T-cell (primary cell): ENCODE data around the gene DNPH1. TPM values are rescaled to one million over a fixed set of nuclear protein-coding genes. Genes with fewer than 3 reads are reported as not detected.

Source experiments
- ATAC-seq, 4 experiments: fragments of 200-7000 bp in 3 of 4; fragments of 150-1000 bp in 1 of 4; cut with Tn5 transposase; replicated peaks in 1 of 4; 1 replicate in 3 of 4; 2 replicates in 1 of 4; pipeline ENCODE4 v1.10.0; 2021; ENCODE audit warnings: moderate library complexity in 3 of 4, mild to moderate bottlenecking in 2 of 4, moderate number of reproducible peaks in 1 of 4
- CTCF ChIA-PET, 2 donors: fragments of 300-600 bp; sonication (Branson Sonifier 250); formaldehyde crosslinking; loops; one replicate each; lab custom pipeline; 2022; ENCODE audit warnings: antibody characterized with exemption in 2 of 2; lab: Charles Lee
- POLR2A ChIA-PET, 2 donors: fragments of 300-600 bp; sonication (Branson Sonifier 250); formaldehyde crosslinking; loops; one replicate each; lab custom pipeline; 2022; ENCODE audit warnings: antibody characterized with exemption in 2 of 2; lab: Charles Lee
- DNase-seq, 35 experiments: peaks; one replicate each; pipeline versions ENCODE4 v3.0.0 to v3.0.0-alpha.2; 2013 to 2023
- H3K27ac ChIP-seq: one replicate; pipeline ENCODE4 v1.5.1; 2013; ENCODE audit warnings: low read length
- H3K27me3 ChIP-seq, 2 experiments: replicated peaks in 1 of 2; 1 replicate in 1 of 2; 2 replicates in 1 of 2; pipeline versions ENCODE4 v1.6.1 to v1.7.0; 2013; ENCODE audit warnings: low read length in 1 of 2, mixed read lengths in 1 of 2; ENCODE audit not compliant: control insufficient read depth in 2 of 2, insufficient read depth in 2 of 2; ENCODE audit errors: extremely low read depth in 1 of 2
- H3K36me3 ChIP-seq, 2 donors: 1 replicate in 1 of 2; 2 replicates in 1 of 2; pipeline versions ENCODE4 v1.6.1 to v1.7.0; 2013; ENCODE audit warnings: low read length in 1 of 2; ENCODE audit not compliant: control insufficient read depth in 2 of 2, insufficient read depth in 1 of 2; ENCODE audit errors: extremely low read depth in 1 of 2
- H3K4me1 ChIP-seq, 2 experiments: 1 replicate in 1 of 2; 2 replicates in 1 of 2; pipeline versions ENCODE4 v1.6.1 to v1.7.0; 2013; ENCODE audit warnings: low read length in 2 of 2, mixed read lengths in 1 of 2; ENCODE audit not compliant: insufficient read depth in 2 of 2, control insufficient read depth in 1 of 2; ENCODE audit errors: extremely low read depth in 1 of 2
- H3K4me3 ChIP-seq, 2 donors: 1 replicate in 1 of 2; 2 replicates in 1 of 2; pipeline versions ENCODE4 v1.5.1 to v1.7.0; 2013; ENCODE audit warnings: mild to moderate bottlenecking in 2 of 2, low read length in 1 of 2, moderate library complexity in 1 of 2; ENCODE audit not compliant: control insufficient read depth in 1 of 2; ENCODE audit errors: extremely low read depth in 1 of 2
- H3K9me3 ChIP-seq: 2 replicates; pipeline ENCODE4 v1.7.0; 2013
- H3K27ac Mint-ChIP-seq, 2 donors: one replicate each; pipeline ENCODE4 v1.8.0; 2020 to 2021; ENCODE audit warnings: mild to moderate bottlenecking in 2 of 2, mixed read lengths in 2 of 2
- H3K27me3 Mint-ChIP-seq, 2 donors: one replicate each; pipeline ENCODE4 v1.8.0; 2021 to 2022; ENCODE audit warnings: mixed read lengths in 2 of 2
- H3K36me3 Mint-ChIP-seq: one replicate; pipeline ENCODE4 v1.8.0; 2021; ENCODE audit warnings: mixed read lengths
- H3K4me1 Mint-ChIP-seq, 3 donors: one replicate each; pipeline ENCODE4 v1.8.0; 2020 to 2022; ENCODE audit warnings: mixed read lengths in 3 of 3, mild to moderate bottlenecking in 1 of 3
- H3K4me3 Mint-ChIP-seq, 3 donors: one replicate each; pipeline ENCODE4 v1.8.0; 2020 to 2022; ENCODE audit warnings: mild to moderate bottlenecking in 3 of 3, mixed read lengths in 3 of 3, moderate library complexity in 3 of 3
- H3K9me3 Mint-ChIP-seq, 3 donors: one replicate each; pipeline ENCODE4 v1.8.0; 2020 to 2022; ENCODE audit warnings: mixed read lengths in 3 of 3
- WGBS: methylation state at CpG from one replicate; pipeline ENCODE4 v1.1.5; 2013; ENCODE audit warnings: missing lambda C conversion rate; ENCODE audit not compliant: insufficient coverage; 5-methylcytosine and 5-hydroxymethylcytosine counted together
- total RNA-seq, 35 experiments: library from RNA in 6 of 35; stranded (reverse) in 6 of 35; fragments of 120-200 nt in 1 of 35; gene quantifications; one replicate each; pipeline versions ENCODE4 v1.2.1 to v1.2.4 and lab custom pipeline; 2013 to 2026

The DNPH1 gene
- total RNA-seq, 5 donors from 2014 or later (not counting 1 experiment from before 2014, with no cell fraction given), result 28.5 to 76.1 (median 57.5) TPM

DNA sequence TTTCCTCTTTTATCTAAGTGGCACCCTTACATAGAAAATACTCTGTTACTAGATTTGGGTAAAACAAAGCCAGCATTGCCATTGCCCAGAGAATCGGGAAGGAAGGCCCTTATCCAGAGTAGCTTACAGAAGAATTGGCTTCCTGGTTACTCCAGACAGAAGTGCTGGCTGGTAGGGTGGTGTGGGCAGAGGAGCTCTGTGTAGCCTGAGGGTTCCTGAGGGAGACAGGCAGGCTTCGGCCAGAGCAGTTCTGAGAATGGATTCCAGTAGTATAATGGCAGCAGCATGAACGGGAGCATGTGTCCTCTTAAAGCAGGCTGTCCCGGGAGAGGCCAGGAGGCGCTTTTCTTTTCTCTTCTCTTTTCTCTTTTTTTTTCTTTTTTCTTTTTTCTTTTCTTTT lies 35.4 kb downstream of the DNPH1 start:
- H3K27ac Mint-ChIP-seq, result no peak overlapping the region
- no peak overlapping the region for H3K4me3 Mint-ChIP-seq
- no peaks in the 10 kb centered on the region for H3K9me3 ChIP-seq
- DNase-seq (no peak), ATAC-seq (no peak)
- H3K4me1 ChIP-seq, result no peaks in the 10 kb centered on the region
- H3K27ac ChIP-seq, result no peak overlapping the region
- WGBS, result 95% methylated on average over 4 of the region's 5 CpGs
- POLR2A ChIA-PET, result interaction anchor here in 1 of 2 donors (0.6 kb wide), 1 partner anchor 24 kb away, joined by 3 read pairs; no protein-coding TSS in a partner anchor
- CTCF ChIA-PET, result no interaction called here
- peaks cover 12 to 66% of the 10 kb centered on the region in 2 donors for H3K36me3 ChIP-seq
- no peaks in the 10 kb centered on the region for H3K27me3 Mint-ChIP-seq
- peaks cover 50% of the 10 kb centered on the region for H3K36me3 Mint-ChIP-seq
- no peak overlapping the region for H3K4me3 ChIP-seq
- H3K27me3 ChIP-seq, result no peaks in the 10 kb centered on the region
- H3K9me3 Mint-ChIP-seq, result no peaks in the 10 kb centered on the region
- H3K4me1 Mint-ChIP-seq, result peaks cover 7 to 16% (median 15%) of the 10 kb centered on the region in 3 donors

DNA sequence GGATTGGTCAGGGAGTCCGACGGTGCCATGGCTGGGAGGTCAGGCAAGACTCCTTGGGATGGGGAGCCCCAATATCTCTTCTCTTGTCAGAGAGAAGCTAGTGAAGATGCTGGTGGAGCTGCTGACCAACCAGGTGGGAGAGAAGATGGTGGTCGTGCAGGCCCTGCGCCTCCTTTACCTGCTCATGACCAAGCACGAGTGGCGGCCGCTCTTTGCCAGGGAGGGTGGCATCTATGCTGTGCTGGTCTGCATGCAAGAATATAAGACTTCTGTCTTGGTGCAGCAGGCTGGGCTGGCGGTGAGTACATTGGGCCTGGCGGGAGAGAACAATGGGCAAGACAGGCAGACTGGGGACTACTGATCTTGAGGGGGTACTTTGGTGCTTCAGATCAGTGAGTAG lies 36.4 kb downstream of the DNPH1 start:
- Histone ChIP-seq H3K4me3 (no peak overlapping the region), H3K27ac (no peak overlapping the region), H3K36me3 (peaks cover 13 to 70% of the 10 kb centered on the region in 2 donors), H3K4me1 (no peaks in the 10 kb centered on the region), H3K9me3 (no peaks in the 10 kb centered on the region), H3K27me3 (no peaks in the 10 kb centered on the region)
- DNase-seq (no peak), ATAC-seq (no peak)
- peaks cover 59% of the 10 kb centered on the region for H3K36me3 Mint-ChIP-seq
- no peaks in the 10 kb centered on the region for H3K9me3 Mint-ChIP-seq
- peaks cover 13 to 21% (median 16%) of the 10 kb centered on the region in 3 donors for H3K4me1 Mint-ChIP-seq
- no peak overlapping the region for H3K4me3 Mint-ChIP-seq
- no peak overlapping the region for H3K27ac Mint-ChIP-seq
- CTCF ChIA-PET, result no interaction called here
- POLR2A ChIA-PET, result no interaction called here
- 94% methylated on average over 8 of the region's 9 CpGs for WGBS
- H3K27me3 Mint-ChIP-seq, result no peaks in the 10 kb centered on the region

DNA sequence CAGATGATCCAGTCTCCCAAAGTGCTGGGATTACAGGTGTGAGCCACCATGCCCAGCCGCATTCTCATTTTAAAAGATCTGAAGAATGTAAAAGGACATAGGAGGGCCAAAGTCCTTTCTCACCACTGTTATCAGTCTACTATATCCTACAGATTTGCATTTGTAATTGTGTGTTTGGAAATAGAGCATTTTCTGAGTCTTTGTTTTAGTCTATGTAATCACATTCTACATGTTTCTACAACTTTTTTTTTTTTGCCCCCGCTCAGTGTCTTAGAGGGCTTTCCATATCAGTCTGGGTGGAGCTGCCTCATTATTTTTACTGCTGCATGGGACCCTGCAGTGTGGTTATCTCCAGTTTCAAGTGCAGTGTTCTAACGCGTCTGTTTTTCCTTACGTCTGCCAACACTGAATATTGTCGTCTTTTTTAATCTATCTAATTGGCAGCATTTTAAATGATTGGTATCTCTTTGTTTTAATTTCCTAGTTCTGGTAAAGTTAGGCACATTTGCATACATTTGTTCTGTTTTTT lies 39.4 kb downstream of the DNPH1 start:
- H3K27ac Mint-ChIP-seq, result no peak overlapping the region
- H3K36me3 ChIP-seq, result peaks cover 6 to 68% of the 10 kb centered on the region in 2 donors
- no peaks in the 10 kb centered on the region for H3K9me3 Mint-ChIP-seq
- ATAC-seq, result no peak
- no CpG with 5 or more reads among the region's 6 CpGs for WGBS
- no peaks in the 10 kb centered on the region for H3K27me3 ChIP-seq
- ChIA-PET CTCF (interaction anchor here (0.6 to 0.7 kb wide), 3 partner anchors 12 to 49 kb away, joined by 4 to 10 read pairs (median 5); no protein-coding TSS in a partner anchor), POLR2A (no interaction called here)
- no peak overlapping the region for H3K27ac ChIP-seq
- H3K4me1 Mint-ChIP-seq, result peaks cover 30 to 40% (median 38%) of the 10 kb centered on the region in 3 donors
- peaks cover 14 to 19% of the 10 kb centered on the region in 2 experiments for H3K4me1 ChIP-seq
- H3K4me3 Mint-ChIP-seq, result no peak overlapping the region
- H3K9me3 ChIP-seq, result no peaks in the 10 kb centered on the region
- no peaks in the 10 kb centered on the region for H3K27me3 Mint-ChIP-seq
- no peak for DNase-seq
- no peak overlapping the region for H3K4me3 ChIP-seq
- peaks cover 55% of the 10 kb centered on the region for H3K36me3 Mint-ChIP-seq

DNA sequence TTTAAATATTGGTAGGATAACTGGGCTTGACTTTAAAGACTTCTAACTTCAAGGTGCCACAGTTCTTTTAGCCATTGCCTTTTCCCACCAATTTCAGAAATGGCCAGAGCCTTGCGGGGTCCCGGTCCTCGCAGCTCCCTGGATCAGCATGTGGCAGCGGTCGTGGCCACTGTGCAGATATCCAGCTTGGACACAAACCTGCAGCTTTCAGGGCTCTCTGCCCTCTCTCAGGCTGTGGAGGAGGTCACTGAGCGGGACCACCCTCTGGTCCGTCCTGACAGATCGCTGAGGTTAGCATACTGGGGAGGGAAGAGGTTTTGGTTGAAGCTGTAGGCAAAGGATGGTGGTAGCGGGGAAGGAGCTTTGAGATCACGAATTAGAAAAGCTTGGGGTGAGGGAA lies 40.9 kb downstream of the DNPH1 start:
- POLR2A ChIA-PET, result no interaction called here
- Mint-ChIP-seq H3K27ac (no peak overlapping the region), H3K36me3 (peaks cover 53% of the 10 kb centered on the region), H3K9me3 (no peaks in the 10 kb centered on the region), H3K4me3 (no peak overlapping the region), H3K27me3 (no peaks in the 10 kb centered on the region), H3K4me1 (peaks cover 45 to 53% (median 52%) of the 10 kb centered on the region in 3 donors)
- WGBS, result 98% methylated on average over 10 of the region's 10 CpGs
- Histone ChIP-seq H3K36me3 (peaks cover 6 to 57% of the 10 kb centered on the region in 2 donors), H3K27me3 (no peaks in the 10 kb centered on the region), H3K4me1 (peaks cover 24 to 33% of the 10 kb centered on the region in 2 experiments), H3K27ac (no peak overlapping the region), H3K4me3 (no peak overlapping the region), H3K9me3 (no peaks in the 10 kb centered on the region)
- DNase-seq, result no peak
- ATAC-seq, result no peak
- CTCF ChIA-PET, result interaction anchor here in 1 of 2 donors (0.5 kb wide), 1 partner anchor 45 kb away, joined by 5 read pairs; no protein-coding TSS in a partner anchor

DNA sequence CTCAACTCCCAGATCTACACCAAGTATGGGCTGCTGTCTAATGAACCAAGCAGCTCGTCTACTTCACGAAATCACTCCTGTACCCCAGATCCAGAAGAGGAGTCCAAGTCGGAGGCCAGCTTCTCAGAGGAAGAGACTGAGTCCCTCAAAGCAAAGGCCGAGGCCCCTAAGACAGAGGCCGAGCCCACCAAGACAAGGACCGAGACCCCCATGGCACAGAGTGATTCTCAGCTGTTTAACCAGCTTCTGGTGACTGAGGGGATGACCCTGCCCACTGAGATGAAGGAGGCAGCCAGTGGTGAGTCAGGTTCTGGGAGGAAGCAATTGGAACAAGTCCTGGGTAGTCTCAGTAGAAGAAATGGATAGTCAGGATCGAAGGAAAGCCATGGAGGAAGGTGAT lies 41.5 kb downstream of the DNPH1 start:
- no peak overlapping the region for H3K4me3 Mint-ChIP-seq
- ChIA-PET CTCF (interaction anchor here in 1 of 2 donors (0.5 kb wide), 1 partner anchor 45 kb away, joined by 5 read pairs; no protein-coding TSS in a partner anchor), POLR2A (no interaction called here)
- peaks cover 30 to 38% of the 10 kb centered on the region in 2 experiments for H3K4me1 ChIP-seq
- H3K4me3 ChIP-seq, result no peak overlapping the region
- no peak overlapping the region for H3K27ac Mint-ChIP-seq
- peaks cover 6 to 52% of the 10 kb centered on the region in 2 donors for H3K36me3 ChIP-seq
- 95% methylated on average over 6 of the region's 7 CpGs for WGBS
- no peaks in the 10 kb centered on the region for H3K9me3 ChIP-seq
- no peaks in the 10 kb centered on the region for H3K27me3 ChIP-seq
- H3K36me3 Mint-ChIP-seq, result peaks cover 47% of the 10 kb centered on the region
- peaks cover 51 to 57% (median 53%) of the 10 kb centered on the region in 3 donors for H3K4me1 Mint-ChIP-seq
- no peak for ATAC-seq
- H3K27ac ChIP-seq, result no peak overlapping the region
- H3K9me3 Mint-ChIP-seq, result no peaks in the 10 kb centered on the region
- DNase-seq, result no peak
- H3K27me3 Mint-ChIP-seq, result no peaks in the 10 kb centered on the region

DNA sequence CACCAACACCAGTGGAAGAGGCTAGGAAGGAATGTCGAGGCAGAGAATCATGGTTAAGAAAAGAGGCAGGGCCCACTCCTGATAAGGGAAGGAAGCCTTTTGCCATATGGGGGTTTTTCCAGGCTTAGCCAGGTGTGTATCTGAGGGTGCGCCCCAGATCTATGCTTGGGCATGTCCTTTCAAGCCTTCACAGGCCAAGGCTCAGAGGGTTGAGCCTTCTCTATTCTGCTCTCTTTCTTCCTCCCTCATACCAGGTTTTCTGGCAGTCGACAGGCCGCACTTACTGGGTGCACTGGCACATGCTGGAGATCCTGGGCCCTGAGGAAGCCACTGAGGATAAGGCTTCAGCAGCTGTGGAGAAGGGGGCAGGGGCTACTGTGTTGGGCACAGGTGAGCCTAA lies 42.6 kb downstream of the DNPH1 start:
- H3K27ac ChIP-seq, result no peak overlapping the region
- no peak overlapping the region for H3K4me3 ChIP-seq
- H3K4me1 ChIP-seq, result peaks cover 34 to 44% of the 10 kb centered on the region in 2 experiments
- H3K4me3 Mint-ChIP-seq, result peak overlapping the region in 1 of 3 donors; percentile 31
- peak overlapping the region; percentile 65 to 86 for H3K27ac Mint-ChIP-seq
- WGBS, result 100% methylated on average over 1 of the region's 4 CpGs
- peaks cover 58 to 60% (median 58%) of the 10 kb centered on the region in 3 donors for H3K4me1 Mint-ChIP-seq
- H3K36me3 Mint-ChIP-seq, result peaks cover 43% of the 10 kb centered on the region
- H3K27me3 ChIP-seq, result no peaks in the 10 kb centered on the region
- peaks cover 6 to 44% of the 10 kb centered on the region in 2 donors for H3K36me3 ChIP-seq
- POLR2A ChIA-PET, result no interaction called here
- DNase-seq (no peak), ATAC-seq (no peak)
- no peaks in the 10 kb centered on the region for H3K27me3 Mint-ChIP-seq
- H3K9me3 ChIP-seq, result no peaks in the 10 kb centered on the region
- CTCF ChIA-PET, result no interaction called here
- no peaks in the 10 kb centered on the region for H3K9me3 Mint-ChIP-seq
